Measurements from ENCODE around the gene STX3. TPM values are rescaled to one million over a fixed set of nuclear protein-coding genes. Genes with fewer than 3 reads are reported as not detected.

The STX3 gene
- total and polyA plus RNA-seq, 2 experiments from 2014 or later: 19.0 to 65.5 TPM

DNA sequence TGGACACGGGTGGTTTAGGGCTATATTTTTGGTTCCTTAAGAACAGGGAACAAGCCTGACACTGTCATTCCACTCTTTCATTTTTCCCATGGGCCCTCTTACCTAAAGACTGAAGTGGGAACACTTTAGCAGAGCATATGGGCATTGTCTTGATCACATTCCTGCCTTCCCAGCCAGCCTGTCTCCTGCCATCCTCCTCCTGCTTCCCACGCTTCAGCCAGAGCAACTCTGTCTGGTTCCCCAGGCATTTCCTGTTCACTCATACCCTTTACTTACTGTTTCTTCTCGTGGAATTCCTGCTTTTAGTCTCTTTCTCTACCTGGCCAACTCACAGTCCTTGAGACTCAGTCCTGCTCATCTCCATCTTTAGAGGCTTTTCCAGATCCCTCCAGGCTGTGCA is 32.6 kb downstream of the STX3 start:
- no peak for ATAC-seq
- no peak overlapping the region for H3K4me2 ChIP-seq

More for the DNA sequence above, 32.6 kb downstream of the STX3 start:
- TF ChIP-seq, protein P1, sequence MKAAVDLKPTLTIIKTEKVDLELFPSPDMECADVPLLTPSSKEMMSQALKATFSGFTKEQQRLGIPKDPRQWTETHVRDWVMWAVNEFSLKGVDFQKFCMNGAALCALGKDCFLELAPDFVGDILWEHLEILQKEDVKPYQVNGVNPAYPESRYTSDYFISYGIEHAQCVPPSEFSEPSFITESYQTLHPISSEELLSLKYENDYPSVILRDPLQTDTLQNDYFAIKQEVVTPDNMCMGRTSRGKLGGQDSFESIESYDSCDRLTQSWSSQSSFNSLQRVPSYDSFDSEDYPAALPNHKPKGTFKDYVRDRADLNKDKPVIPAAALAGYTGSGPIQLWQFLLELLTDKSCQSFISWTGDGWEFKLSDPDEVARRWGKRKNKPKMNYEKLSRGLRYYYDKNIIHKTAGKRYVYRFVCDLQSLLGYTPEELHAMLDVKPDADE (IDR thresholded peaks at IDR 0.05): no peak
- TF ChIP-seq, protein P2, sequence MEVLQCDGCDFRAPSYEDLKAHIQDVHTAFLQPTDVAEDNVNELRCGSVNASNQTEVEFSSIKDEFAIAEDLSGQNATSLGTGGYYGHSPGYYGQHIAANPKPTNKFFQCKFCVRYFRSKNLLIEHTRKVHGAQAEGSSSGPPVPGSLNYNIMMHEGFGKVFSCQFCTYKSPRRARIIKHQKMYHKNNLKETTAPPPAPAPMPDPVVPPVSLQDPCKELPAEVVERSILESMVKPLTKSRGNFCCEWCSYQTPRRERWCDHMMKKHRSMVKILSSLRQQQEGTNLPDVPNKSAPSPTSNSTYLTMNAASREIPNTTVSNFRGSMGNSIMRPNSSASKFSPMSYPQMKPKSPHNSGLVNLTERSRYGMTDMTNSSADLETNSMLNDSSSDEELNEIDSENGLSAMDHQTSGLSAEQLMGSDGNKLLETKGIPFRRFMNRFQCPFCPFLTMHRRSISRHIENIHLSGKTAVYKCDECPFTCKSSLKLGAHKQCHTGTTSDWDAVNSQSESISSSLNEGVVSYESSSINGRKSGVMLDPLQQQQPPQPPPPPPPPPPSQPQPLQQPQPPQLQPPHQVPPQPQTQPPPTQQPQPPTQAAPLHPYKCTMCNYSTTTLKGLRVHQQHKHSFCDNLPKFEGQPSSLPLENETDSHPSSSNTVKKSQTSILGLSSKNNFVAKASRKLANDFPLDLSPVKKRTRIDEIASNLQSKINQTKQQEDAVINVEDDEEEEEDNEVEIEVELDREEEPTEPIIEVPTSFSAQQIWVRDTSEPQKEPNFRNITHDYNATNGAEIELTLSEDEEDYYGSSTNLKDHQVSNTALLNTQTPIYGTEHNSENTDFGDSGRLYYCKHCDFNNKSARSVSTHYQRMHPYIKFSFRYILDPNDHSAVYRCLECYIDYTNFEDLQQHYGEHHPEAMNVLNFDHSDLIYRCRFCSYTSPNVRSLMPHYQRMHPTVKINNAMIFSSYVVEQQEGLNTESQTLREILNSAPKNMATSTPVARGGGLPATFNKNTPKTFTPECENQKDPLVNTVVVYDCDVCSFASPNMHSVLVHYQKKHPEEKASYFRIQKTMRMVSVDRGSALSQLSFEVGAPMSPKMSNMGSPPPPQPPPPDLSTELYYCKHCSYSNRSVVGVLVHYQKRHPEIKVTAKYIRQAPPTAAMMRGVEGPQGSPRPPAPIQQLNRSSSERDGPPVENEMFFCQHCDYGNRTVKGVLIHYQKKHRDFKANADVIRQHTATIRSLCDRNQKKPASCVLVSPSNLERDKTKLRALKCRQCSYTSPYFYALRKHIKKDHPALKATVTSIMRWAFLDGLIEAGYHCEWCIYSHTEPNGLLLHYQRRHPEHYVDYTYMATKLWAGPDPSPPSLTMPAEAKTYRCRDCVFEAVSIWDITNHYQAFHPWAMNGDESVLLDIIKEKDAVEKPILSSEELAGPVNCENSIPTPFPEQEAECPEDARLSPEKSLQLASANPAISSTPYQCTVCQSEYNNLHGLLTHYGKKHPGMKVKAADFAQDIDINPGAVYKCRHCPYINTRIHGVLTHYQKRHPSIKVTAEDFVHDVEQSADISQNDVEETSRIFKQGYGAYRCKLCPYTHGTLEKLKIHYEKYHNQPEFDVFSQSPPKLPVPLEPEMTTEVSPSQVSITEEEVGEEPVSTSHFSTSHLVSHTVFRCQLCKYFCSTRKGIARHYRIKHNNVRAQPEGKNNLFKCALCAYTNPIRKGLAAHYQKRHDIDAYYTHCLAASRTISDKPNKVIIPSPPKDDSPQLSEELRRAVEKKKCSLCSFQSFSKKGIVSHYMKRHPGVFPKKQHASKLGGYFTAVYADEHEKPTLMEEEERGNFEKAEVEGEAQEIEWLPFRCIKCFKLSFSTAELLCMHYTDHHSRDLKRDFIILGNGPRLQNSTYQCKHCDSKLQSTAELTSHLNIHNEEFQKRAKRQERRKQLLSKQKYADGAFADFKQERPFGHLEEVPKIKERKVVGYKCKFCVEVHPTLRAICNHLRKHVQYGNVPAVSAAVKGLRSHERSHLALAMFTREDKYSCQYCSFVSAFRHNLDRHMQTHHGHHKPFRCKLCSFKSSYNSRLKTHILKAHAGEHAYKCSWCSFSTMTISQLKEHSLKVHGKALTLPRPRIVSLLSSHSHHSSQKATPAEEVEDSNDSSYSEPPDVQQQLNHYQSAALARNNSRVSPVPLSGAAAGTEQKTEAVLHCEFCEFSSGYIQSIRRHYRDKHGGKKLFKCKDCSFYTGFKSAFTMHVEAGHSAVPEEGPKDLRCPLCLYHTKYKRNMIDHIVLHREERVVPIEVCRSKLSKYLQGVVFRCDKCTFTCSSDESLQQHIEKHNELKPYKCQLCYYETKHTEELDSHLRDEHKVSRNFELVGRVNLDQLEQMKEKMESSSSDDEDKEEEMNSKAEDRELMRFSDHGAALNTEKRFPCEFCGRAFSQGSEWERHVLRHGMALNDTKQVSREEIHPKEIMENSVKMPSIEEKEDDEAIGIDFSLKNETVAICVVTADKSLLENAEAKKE (CRISPR knock-in tag; IDR thresholded peaks at IDR 0.05): no peak
- TF ChIP-seq EZH2phosphoT487 (IDR thresholded peaks at IDR 0.05; ENCODE audit: unreplicated experiment): no peak
- no peak for TF ChIP-seq JUNB (IDR thresholded peaks at IDR 0.05; ENCODE audit: unreplicated experiment)
- TF ChIP-seq ZNF331 (CRISPR knock-in tag; IDR thresholded peaks at IDR 0.05; ENCODE audit: low read depth): no peak
- no peak for TF ChIP-seq POLR2AphosphoS5 (IDR thresholded peaks at IDR 0.05; ENCODE audit: low read depth)
- TF ChIP-seq REST (IDR thresholded peaks at IDR 0.05; ENCODE audit: unreplicated experiment): no peak
- Histone ChIP-seq H3K9me2 (ENCODE audit: insufficient read depth) (no peaks in the 10 kb centered on the region; the same call in 1 of the 2 replicates), H3K4me3 (no peak overlapping the region), H3K27ac (ENCODE audit: low read depth) (no peak overlapping the region), H3K4me1 (ENCODE audit: insufficient read depth) (no peaks in the 10 kb centered on the region), H2AFZ (no peak overlapping the region), H3K79me2 (replicated peaks; ENCODE audit: insufficient read depth) (peaks cover under 1% of the 10 kb centered on the region; the same call in 1 of the 2 replicates), H3K27me3 (ENCODE audit: insufficient read depth) (no peaks in the 10 kb centered on the region), H3F3A (replicated peaks; ENCODE audit: low read depth) (no peaks in the 10 kb centered on the region), H3K36me3 (ENCODE audit: insufficient read depth) (peaks cover 32% of the 10 kb centered on the region), H4K20me1 (replicated peaks; ENCODE audit: insufficient read depth) (0 out of 2 replicates have a peak, but pooled peaks cover 3% of the 10 kb centered on the region)
- H3K9me3 Mint-ChIP-seq: peaks cover 10% of the 10 kb centered on the region; the same call in 2 of the 3 replicates
- no peak overlapping the region for H3K4me3 Mint-ChIP-seq
- H3K4me1 Mint-ChIP-seq: no peaks in the 10 kb centered on the region
- H3K36me3 Mint-ChIP-seq (ENCODE audit: low read depth): peaks cover 68% of the 10 kb centered on the region
- H3K27ac Mint-ChIP-seq: no peak overlapping the region
- DNase-seq (ENCODE audit: low spot score): no peak
- peaks cover 2% of the 10 kb centered on the region for H3K27me3 Mint-ChIP-seq (ENCODE audit: insufficient read depth, low read depth, poor library complexity)
